ENCODE measurements around the gene PDHA2.

- TF ChIP-seq, protein P1, sequence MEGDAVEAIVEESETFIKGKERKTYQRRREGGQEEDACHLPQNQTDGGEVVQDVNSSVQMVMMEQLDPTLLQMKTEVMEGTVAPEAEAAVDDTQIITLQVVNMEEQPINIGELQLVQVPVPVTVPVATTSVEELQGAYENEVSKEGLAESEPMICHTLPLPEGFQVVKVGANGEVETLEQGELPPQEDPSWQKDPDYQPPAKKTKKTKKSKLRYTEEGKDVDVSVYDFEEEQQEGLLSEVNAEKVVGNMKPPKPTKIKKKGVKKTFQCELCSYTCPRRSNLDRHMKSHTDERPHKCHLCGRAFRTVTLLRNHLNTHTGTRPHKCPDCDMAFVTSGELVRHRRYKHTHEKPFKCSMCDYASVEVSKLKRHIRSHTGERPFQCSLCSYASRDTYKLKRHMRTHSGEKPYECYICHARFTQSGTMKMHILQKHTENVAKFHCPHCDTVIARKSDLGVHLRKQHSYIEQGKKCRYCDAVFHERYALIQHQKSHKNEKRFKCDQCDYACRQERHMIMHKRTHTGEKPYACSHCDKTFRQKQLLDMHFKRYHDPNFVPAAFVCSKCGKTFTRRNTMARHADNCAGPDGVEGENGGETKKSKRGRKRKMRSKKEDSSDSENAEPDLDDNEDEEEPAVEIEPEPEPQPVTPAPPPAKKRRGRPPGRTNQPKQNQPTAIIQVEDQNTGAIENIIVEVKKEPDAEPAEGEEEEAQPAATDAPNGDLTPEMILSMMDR (IDR thresholded peaks at IDR 0.05), result no peak
- TF ChIP-seq POLR2A (IDR thresholded peaks at IDR 0.05; ENCODE audit: low read depth) (no peak), EP300 (IDR thresholded peaks at IDR 0.05) (no peak)
Measured at GRCh38 chr4:95821867-95822266, 18.0 kb upstream of the PDHA2 start.
